HG02943 (cell line): ENCODE measurements around the gene TBC1D23.
"Not testable (repeated sequence)": the region's sequence is repeated elsewhere in the genome, so short reads cannot be mapped to it uniquely, and the experiment has no call there.

Experiments used
- ATAC-seq: cut with Tn5 transposase; IDR thresholded peaks from one replicate; pipeline ENCODE4 v1.9.1; 2021; ENCODE audit warnings: mild to moderate bottlenecking, low read depth, moderate library complexity; ENCODE audit not compliant: unreplicated experiment

TBC1D23 gene

GRCh38 chr3:100254168-100254777, 6.5 kb upstream of the TBC1D23 start:
- no peak for ATAC-seq

GRCh38 chr3:100256731-100257151, 4.1 kb upstream of the TBC1D23 start:
- no peak for ATAC-seq

DNA sequence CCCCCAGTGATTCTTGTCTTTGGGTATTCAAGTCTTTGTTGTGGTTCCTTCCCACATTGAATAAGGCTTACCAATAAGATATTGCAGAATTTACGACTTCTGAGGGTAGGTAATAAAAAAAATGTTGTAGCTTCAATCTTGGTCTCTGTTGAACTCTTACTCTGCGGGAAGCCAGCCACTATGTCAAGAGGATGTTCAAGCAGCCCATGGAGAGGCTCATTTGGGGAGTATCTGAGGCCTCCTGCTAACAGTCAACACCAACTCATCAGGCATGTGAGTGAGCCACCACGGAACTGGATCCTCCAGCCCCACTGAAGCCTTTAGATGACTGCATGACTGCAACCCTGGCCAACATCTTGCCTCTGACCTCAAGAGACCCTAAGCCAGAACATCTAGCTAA, 3.2 kb upstream of the TBC1D23 start:
- ATAC-seq = no peak

- no peak for ATAC-seq
These were observed 609 bp upstream of the TBC1D23 start for GRCh38 chr3:100260081-100260684.

- ATAC-seq = no peak
These were observed 702 bp downstream of the TBC1D23 start for GRCh38 chr3:100261485-100261903.

GRCh38 chr3:100262925-100263324, 2.1 kb downstream of the TBC1D23 start:
- ATAC-seq = not testable (repeated sequence)

GRCh38 chr3:100263583-100263982, 2.8 kb downstream of the TBC1D23 start:
- ATAC-seq = no peak

DNA sequence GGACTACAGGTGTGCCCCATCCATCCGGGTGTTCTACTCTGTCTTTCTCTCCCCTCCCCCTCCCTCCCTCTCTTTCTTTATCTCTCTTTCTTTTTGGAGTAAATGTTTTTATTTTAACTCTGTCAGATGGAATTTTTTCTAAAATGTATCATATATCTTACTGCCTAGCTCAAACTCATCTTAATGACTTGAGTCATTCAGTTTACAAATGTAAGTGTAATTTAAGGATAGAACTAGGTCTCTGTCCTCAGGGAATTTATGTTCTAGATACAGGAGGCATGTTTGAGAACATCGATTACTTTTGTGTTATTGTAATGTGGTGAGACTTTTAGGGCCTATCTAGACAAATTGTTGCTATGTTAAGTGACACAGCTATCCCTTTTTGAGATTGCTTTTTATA, 3.5 kb downstream of the TBC1D23 start:
- ATAC-seq = no peak

GRCh38 chr3:100265016-100265415, 4.2 kb downstream of the TBC1D23 start:
- no peak for ATAC-seq

- no peak for ATAC-seq
These were observed 5.7 kb downstream of the TBC1D23 start for GRCh38 chr3:100266531-100266930.

DNA sequence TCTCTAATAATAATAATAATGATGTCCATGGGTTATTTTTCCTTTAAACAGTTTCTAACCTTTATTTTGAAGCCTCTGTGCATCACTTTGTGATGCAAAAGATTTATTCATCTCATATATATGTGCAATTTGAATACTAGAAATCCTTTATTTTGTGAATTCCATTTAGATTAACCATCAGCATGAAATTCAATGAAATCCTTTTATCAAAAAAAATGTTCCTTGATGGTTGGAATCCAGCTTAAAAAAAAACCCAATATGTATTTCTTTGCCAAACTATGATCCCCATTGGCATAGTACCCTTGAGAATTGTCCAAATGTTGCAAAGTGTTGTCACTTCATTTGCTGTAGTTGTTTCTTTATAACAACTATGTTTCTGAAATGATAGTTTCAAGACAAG, 7.4 kb downstream of the TBC1D23 start:
- no peak for ATAC-seq

DNA sequence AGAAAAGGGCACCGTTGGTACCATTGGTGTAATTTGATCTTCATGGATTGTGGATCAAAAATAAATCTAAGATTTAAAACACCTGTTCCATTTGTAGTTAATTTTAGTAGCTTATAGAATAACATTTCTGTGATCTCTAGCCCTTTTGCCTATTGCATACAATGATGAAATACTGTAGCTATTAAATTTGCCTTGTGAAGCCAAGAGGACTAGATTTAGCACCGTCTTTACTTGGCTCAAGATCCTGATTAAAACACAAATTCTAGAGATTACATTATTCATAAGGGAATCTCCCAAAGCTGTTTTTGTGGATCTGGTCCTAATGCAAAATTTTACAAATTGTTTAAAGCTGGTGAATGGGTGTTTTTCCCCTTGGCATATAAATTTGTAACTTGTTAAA, 8.2 kb downstream of the TBC1D23 start:
- no peak for ATAC-seq

DNA sequence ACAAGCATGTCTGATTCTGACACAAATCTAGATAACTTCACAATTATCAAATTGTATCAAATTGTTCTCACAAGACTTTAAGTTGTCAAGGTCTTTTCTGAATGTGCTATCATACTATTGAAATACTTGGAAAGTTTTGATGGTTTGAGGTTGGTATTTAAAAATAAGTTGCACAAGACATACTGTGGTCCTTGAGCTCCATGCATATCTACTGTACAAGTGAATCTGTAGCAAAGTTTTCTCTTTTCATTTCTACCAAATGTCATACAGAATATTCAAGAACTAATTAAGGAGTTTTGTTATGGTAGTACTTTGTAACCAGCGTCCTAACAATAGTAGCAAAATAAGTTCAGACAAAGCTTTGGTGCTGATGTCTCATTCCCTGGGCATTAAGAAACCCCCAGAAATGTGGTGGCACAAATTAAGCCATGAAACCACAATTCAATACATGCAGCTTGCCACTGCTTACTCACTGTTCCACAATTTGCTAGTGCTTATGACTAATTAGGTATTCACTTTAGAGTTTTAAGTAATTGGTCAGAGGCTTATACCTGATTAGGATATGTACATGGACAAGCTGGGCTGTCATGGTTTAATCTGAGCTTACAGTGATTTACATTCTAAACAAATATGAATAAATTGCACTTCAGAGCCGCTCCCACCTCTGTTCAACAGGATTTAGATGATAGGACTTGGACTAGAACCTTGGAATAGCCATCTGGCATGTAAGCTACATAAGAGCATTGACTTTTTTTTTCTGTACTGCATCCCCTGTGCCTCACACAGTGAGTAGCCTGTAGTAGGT, 8.8 kb downstream of the TBC1D23 start:
- no peak for ATAC-seq

DNA sequence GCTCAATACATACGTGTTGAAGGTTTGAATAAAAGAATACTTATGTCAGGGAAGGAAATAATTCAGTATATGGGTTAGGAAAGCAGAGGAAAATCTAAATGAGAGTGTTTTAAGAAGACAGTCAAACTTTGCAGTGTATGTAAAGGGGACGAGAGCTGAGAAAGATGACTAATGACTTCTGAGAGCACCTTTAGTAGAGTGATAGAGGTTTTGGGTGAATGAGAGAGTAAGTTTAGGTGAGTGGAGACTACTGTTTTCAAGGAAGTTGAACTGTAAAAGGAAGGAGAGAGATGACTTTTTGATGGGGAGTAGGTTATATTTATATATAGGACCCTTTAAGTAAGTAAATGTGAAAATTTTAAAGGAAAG, 9.4 kb downstream of the TBC1D23 start:
- ATAC-seq = no peak

GRCh38 chr3:100271522-100271921, 10.7 kb downstream of the TBC1D23 start:
- no peak for ATAC-seq

GRCh38 chr3:100272797-100273611, 12.2 kb downstream of the TBC1D23 start:
- ATAC-seq = not testable (repeated sequence)

- no peak for ATAC-seq
These were observed 13.6 kb downstream of the TBC1D23 start for GRCh38 chr3:100274361-100274760.

- ATAC-seq = no peak
These were observed 16.5 kb downstream of the TBC1D23 start for GRCh38 chr3:100277255-100277800.

GRCh38 chr3:100278910-100279309, 18.1 kb downstream of the TBC1D23 start:
- ATAC-seq = no peak

DNA sequence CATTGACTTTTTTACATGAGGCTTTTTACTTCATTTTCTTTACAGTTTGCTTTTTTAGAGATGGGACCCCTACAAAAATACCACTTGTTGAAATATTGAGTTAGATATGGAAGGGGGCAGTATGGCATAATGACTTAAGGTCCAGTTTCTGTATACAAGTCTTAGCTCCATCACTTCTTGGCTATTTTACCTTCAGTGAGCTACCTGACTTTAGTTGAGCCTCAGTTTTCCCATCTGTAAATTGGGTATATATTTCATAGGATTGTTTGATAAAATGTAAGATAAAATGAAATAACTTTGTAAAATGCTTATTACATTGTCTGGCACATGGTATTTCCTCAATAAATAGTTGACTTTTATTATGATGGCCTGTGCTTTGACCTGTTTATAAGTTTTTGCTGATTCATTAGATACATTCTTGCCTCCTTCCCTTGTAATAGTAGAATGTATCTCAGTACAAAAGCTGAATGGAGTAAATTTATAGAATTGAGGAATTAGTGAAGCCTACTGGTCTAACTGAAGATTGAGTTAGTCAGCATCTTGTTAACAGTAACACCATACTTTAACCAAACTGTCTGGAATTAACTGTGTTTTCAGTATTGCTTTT, 27.6 kb downstream of the TBC1D23 start:
- ATAC-seq = no peak
